ENCODE data around the gene HELB.

HELB gene

DNA sequence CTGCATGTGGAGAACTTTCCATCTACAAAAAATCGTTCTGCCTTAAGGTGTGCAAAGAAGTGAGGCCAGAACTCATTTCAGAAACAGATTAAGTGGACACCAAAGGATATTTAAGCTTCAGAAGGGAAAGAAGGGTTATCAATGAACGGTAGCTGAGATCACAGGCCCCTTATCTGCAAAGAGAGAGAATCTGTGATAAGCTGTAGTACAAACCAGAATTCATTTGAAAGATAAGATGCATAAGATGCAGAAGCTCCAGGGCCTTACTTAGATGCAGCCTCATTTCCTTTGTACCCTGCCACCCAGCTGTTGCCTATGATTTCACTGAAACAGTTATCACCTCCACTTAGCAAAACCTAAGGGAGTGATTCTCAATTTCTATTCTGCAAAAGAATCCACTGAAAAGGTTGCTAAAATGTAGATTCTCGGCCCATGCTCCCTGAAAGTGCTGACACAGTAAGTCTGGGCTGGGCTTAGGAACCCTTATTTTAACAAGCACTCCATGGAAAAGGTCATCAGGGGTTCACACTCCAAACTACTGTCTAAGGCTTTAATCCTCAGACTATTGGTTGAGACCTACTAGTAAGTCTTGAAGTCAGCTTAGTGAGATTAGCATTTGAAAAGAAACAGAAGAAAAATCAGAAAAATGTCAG lies 64.8 kb downstream of the HELB start:
- Histone ChIP-seq H3K9ac (ENCODE audit: low read depth, low read length) (no peak overlapping the region), H3K4me3 (ENCODE audit: low read depth, low read length) (no peak overlapping the region), H3K4me1 (ENCODE audit: control insufficient read depth, insufficient read depth, low read length) (no peaks in the 10 kb centered on the region), H3K27me3 (ENCODE audit: control insufficient read depth, insufficient read depth, low read length) (no peaks in the 10 kb centered on the region), H3K9me3 (ENCODE audit: control insufficient read depth, insufficient read depth, low read length) (no peaks in the 10 kb centered on the region), H3K36me3 (ENCODE audit: control insufficient read depth, insufficient read depth, low read length) (no peaks in the 10 kb centered on the region)

DNA sequence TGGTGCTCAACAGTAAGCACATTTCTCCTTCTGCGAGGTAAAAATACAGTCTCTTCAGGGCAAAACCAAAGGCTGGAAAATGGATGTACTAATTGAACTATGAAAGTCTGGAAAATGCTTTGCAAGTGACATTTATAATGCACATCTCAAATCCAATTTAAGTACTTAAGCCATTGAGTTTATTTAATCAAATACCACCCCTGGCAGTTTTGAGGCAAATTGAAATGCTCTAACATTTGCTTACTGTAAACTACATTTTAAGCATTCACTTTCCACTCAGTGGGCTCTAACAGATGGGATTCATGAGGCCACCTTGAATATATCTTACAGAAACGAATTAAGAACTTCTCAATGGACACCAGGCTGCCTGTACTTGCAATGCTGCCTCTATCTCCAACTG lies 69.7 kb downstream of the HELB start:
- Histone ChIP-seq H3K27me3 (ENCODE audit: control insufficient read depth, insufficient read depth, low read length) (no peaks in the 10 kb centered on the region), H3K9ac (ENCODE audit: low read depth, low read length) (no peak overlapping the region), H3K4me1 (ENCODE audit: control insufficient read depth, insufficient read depth, low read length) (no peaks in the 10 kb centered on the region), H3K9me3 (ENCODE audit: control insufficient read depth, insufficient read depth, low read length) (no peaks in the 10 kb centered on the region), H3K36me3 (ENCODE audit: control insufficient read depth, insufficient read depth, low read length) (no peaks in the 10 kb centered on the region), H3K4me3 (ENCODE audit: low read depth, low read length) (no peak overlapping the region)

DNA sequence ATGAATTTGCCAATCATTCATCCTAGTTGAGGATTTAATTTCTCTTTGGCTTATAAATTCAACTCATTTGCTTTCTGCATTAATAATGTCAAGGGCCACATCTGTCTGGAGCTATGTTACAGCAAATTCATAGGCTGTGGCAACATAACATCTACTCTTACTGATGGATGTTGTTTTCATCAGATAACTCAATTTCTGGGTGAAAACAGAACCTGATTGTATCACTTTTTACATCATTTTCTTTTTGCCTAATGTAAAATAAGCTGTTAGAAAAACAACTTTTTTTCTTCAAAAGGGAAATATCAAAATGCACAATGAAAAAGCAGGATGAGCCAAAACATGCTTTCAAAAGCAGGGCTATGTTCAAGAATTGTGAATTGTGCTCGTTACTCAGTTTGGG lies 73.3 kb downstream of the HELB start:
- no peaks in the 10 kb centered on the region for H3K27me3 ChIP-seq (ENCODE audit: control insufficient read depth, insufficient read depth, low read length)
- H3K9ac ChIP-seq (ENCODE audit: low read depth, low read length), result no peak overlapping the region
- no peaks in the 10 kb centered on the region for H3K9me3 ChIP-seq (ENCODE audit: control insufficient read depth, insufficient read depth, low read length)
- no peak overlapping the region for H3K4me3 ChIP-seq (ENCODE audit: low read depth, low read length)
- no peaks in the 10 kb centered on the region for H3K36me3 ChIP-seq (ENCODE audit: control insufficient read depth, insufficient read depth, low read length)
- no peaks in the 10 kb centered on the region for H3K4me1 ChIP-seq (ENCODE audit: control insufficient read depth, insufficient read depth, low read length)

DNA sequence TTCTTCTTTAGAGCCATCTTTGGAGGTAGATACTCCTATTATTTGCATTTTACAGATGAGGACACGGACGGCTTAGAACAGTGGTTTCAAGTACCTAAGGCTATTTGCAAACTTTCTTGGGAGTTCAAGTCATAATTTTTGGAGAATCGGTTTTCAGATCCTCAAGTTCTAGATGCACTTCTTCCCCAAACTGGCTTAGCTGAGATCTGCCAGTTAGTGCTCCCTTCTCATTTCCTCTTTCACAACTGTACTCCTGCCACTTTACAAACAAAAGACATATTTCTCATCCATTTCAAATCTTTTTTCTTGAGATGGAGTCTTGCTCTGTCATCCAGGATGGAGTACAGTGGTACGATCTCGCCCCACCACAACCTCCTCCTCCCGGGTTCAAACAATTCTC lies 77.3 kb downstream of the HELB start:
- Histone ChIP-seq H3K9me3 (ENCODE audit: control insufficient read depth, insufficient read depth, low read length) (no peaks in the 10 kb centered on the region), H3K27me3 (ENCODE audit: control insufficient read depth, insufficient read depth, low read length) (no peaks in the 10 kb centered on the region), H3K4me3 (ENCODE audit: low read depth, low read length) (no peak overlapping the region), H3K36me3 (ENCODE audit: control insufficient read depth, insufficient read depth, low read length) (no peaks in the 10 kb centered on the region), H3K4me1 (ENCODE audit: control insufficient read depth, insufficient read depth, low read length) (no peaks in the 10 kb centered on the region), H3K9ac (ENCODE audit: low read depth, low read length) (no peak overlapping the region)

DNA sequence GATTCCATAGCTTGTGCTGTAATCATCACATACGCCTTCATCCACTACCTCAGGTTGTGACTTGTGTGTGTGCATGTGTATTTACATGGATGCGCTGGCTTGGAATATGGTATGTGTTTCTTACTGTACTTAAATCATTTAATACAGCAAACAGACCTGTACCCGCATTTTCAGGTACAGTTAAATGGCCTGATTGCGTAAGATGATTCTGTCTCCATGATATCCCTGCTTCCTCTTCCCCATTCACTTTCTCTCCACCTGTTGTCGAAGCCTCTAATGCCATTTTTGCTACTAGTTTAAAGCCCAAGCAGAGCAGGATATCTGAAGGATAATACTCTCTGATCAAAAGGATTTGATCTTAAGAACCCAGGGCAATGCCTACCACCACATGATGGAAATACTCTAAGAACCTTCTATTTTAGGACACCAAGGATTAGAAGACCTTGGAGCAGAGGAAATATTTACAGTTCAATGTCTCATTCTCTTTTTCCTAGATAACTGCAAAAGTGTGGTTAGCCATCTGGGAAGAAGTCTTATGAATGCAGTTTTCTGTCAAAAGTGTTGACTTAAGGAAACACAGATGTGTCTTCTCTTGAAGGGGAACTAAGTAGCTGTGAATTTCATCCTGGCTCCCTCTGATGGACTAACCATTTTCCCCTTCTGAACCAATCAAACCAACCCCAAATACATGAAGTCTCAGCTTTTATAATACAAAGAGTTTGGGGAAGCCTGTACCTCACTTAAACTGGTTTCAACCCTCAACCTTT lies 78.7 kb downstream of the HELB start:
- H3K9ac ChIP-seq (ENCODE audit: low read depth, low read length), result no peak overlapping the region
- H3K36me3 ChIP-seq (ENCODE audit: control insufficient read depth, insufficient read depth, low read length), result no peaks in the 10 kb centered on the region
- H3K27me3 ChIP-seq (ENCODE audit: control insufficient read depth, insufficient read depth, low read length), result no peaks in the 10 kb centered on the region
- H3K9me3 ChIP-seq (ENCODE audit: control insufficient read depth, insufficient read depth, low read length), result no peaks in the 10 kb centered on the region
- no peak overlapping the region for H3K4me3 ChIP-seq (ENCODE audit: low read depth, low read length)
- no peaks in the 10 kb centered on the region for H3K4me1 ChIP-seq (ENCODE audit: control insufficient read depth, insufficient read depth, low read length)

DNA sequence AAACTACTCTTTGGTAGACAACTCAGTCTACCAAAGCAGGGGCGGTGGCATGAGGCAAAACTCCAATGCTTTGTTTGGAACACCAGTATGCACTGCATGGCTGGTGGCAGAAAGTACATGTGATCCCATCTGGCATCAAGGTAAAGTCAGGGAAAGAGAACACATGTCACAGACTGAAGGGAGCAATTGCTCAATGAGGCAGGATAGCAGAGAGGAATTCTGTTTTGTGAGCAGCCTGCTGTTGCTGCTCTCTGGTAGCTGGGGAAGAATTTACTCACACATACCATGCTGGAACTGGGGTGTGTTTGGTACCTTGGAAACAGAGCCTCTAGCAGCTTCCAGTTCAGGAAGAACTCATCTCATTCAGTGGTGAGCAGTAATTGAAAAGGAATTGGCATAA lies 84.8 kb downstream of the HELB start:
- Histone ChIP-seq H3K36me3 (ENCODE audit: control insufficient read depth, insufficient read depth, low read length) (no peaks in the 10 kb centered on the region), H3K4me1 (ENCODE audit: control insufficient read depth, insufficient read depth, low read length) (no peaks in the 10 kb centered on the region), H3K27me3 (ENCODE audit: control insufficient read depth, insufficient read depth, low read length) (no peaks in the 10 kb centered on the region), H3K9ac (ENCODE audit: low read depth, low read length) (no peak overlapping the region), H3K9me3 (ENCODE audit: control insufficient read depth, insufficient read depth, low read length) (no peaks in the 10 kb centered on the region), H3K4me3 (ENCODE audit: low read depth, low read length) (no peak overlapping the region)

All from iPS-15b (cell line).